Ovary (tissue), 3 donors: ENCODE measurements around the gene PARD3B.

Experiments used
- CTCF ChIP-seq, 3 donors: fragments of 450-650 bp in 2 of 3; fragments of 200-600 bp in 1 of 3; IDR thresholded peaks; one replicate each; pipeline versions ENCODE4 v1.5.1 to v1.8.0; 2016 to 2022; ENCODE audit warnings: antibody characterized with exemption in 3 of 3, mild to moderate bottlenecking in 1 of 3
- EP300 ChIP-seq: sonication (generic); formaldehyde crosslinking; IDR thresholded peaks from one replicate; pipeline ENCODE4 v1.6.1; 2017; ENCODE audit warnings: antibody characterized with exemption
- POLR2A ChIP-seq: fragments of 450-650 bp; IDR thresholded peaks from one replicate; pipeline ENCODE4 v1.6.1; 2017; ENCODE audit warnings: antibody characterized with exemption, mild to moderate bottlenecking, moderate library complexity
- donor health status: DM: no; HTN: no; CAD: no.

- TF ChIP-seq CTCF (IDR thresholded peaks at IDR 0.05) (no peak), POLR2A (no peak), EP300 (no peak)
These were observed 989.7 kb downstream of the PARD3B start for GRCh38 chr2:205535001-205535400.
